CD4-positive, alpha-beta T cell treated with Interferon alpha-2 for 1 hour (primary cell): ENCODE results near the gene GTPBP3.

Experiments used
- DNase-seq, 2 donors: peaks; one replicate each; pipeline ENCODE4 v3.0.0-alpha.2; 2020 to 2022

The GTPBP3 gene

DNA sequence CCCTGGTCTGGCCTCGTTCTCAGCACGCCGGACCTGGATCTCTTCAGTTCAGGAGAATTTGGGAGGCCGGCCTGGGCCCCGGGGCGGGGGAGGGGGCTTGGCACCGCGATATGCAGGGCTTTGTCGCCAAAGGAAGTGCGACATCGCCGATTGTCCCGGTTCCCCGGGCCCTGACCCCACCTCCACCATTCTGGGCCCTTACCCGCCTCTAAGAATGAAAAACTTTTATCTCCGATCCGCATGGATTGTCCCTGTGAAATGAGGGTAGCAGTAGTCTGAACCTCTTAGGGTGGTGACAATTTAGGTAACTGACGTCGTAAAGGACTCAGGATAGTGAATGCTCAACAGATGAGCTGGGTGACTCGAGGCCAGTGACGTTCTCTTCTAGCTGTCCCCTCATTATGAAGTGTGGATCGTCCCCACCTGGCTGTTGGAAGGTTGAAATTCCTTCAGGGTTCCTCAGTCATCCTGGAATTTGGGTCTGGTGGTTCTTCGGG is 27.3 kb upstream of the GTPBP3 start:
- DNase-seq, result no peak

DNA sequence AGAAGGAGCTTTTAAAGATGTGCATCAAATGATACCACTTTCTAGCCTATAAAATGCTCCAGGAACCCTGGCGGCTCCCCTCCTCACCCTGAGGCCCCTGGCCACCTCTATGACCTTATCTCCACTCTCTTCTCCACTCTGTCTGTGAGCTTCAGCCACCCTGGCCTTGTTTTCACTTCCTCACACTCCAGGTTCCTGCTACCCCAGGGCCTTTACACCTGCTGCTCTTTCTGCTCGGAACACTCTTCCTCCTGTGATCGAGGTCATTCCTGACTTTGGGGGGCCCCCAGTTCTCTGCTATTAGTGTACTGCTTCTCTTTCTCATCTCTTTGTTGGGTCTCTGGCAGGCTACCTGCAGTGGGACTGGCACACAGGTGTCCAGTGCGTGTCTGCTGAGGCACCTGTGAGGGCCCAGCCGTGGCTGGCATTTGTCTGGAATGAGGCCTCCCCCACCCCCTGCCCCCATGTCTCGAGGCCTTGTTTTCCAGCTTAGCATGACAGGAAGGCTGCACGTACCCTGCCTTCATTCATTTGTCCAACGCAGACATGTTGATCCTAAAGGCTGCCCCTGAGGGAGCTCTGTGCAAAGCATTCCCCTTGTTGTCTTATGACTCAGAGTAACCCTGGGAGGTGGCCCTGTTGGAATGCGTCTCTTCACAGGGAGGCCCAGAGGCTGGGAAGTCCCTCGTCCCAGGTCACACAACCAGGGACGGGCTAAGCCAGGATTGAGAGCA is 25.7 kb upstream of the GTPBP3 start:
- DNase-seq, result no peak

DNA sequence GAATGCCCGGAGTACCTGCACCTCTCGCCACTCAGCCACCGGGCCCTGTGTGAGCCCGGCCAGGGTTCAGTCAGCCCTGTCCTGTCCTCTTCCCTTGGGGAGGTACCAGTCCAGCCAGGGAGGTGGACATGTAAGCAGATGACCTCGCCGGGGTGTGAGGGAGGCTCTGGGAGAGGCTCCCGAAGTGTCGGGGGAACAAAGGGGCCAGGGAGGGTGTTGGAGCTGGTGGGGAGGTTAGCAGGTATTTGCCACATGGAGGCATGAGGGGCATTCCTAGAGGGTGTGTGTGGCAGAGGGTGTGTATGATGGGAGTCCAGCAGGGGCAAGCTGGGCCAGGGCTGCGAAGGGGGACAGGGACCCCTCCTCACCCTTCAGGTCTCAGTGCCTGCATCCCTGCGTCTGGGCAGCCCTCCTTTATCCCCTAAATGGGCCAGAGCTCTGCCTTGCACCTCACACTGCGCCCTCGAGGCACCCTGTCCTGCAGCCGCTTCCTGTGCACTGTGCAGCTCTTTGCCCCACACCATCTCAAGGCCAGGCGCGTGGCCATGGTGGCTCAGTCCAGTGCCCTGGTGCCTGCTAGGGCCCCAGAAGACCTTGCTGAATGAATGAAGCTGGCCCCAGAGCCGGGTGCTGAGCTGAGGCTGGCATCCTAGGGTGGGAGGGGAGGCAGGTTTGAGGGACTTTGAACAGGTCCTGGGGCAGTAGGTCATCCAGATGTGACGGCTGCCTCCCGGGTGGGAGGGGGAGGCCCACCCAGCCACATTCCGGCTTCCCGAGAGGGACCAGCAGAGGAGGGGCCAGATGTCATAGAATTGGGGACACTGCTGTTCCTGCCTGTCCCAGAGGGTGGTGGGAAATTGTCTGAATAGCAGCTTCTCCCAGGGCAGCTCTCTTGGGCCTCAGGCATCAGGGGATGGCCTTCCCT is 24.9 kb upstream of the GTPBP3 start:
- DNase-seq, result no peak

DNA sequence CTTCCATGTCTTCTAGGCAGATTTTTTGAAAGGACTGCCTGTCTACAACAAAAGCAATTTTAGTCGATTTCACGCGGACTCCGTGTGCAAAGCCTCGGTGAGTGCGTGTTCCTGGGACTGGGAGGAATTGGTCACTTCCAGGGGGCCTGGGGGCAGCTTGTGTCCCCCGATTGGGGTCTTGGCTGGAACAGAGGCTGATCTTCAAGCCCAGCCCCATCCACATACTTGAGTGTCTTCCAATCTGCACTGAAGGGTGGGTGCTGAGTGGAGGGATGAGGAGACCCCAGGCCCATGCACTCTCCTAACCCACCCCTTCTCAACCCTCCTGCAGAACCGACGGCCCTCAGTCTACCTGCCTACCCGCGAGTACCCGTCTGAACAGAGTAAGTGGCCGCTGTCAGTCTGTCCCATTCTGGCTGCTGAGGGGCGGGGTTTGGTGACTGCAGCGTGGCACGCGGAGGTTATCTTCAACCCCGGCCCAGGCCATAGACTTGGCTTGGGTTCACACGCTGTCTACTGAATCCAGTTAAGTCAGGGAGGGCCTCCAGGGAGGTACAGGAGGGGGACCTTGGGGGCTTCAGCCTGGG is 23.3 kb upstream of the GTPBP3 start:
- DNase-seq, result no peak

DNA sequence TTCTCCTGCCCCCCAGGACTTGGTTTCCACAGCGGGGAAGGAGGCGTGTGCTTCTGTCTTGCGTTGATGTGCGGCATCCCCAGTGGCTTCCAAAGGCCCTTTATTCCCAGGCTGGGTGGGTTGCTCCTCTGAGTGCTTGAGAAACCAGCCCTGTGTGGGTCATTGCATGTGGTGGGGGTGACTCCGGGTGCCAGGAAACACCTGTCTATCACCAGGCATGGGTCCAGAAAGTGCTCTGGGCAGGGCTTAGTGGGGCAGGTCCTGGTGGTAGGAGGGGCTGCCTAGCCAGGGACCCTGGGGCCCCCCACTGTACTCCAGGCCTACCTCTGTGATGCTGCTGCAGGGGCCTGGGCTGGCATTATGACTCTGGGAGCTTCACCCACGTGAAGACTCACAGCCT is 18.4 kb upstream of the GTPBP3 start:
- no peak for DNase-seq

DNA sequence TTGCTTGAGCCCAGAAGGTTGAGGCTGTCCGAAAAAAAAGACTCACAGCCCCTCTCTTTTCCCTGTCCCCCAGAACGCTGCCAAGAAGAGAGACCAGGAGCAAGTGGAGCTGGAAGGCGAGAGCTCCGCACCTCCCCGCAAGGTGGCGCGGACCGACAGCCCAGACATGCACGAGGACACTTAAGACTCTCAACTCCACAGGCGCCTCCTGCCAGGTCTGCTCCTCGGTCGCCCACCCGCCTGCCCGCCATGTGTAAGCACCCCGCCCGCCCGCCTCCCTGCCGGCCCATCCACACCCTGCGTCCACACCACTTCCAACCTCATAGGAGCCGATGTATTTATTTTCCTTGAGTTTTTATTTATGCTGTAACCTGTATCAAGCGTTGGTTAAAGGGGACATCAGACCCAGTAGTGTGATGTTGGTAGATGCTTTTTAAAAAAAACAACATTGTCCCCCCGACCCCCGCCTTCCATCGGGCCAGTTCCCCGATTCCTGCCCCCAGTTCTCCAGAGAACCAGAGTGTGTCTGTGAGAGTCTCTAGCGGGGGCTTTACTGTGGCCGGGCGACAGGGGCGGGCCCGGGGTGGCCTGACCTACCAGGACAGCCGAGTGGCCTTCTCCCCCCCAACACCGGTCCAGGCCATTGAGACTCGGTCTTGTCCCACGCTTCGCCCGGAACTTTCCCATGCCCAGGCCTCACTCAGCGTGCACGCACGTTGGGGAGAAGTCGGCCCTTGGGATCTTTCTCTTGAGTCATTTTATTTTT is 17.7 kb upstream of the GTPBP3 start:
- no peak for DNase-seq

DNA sequence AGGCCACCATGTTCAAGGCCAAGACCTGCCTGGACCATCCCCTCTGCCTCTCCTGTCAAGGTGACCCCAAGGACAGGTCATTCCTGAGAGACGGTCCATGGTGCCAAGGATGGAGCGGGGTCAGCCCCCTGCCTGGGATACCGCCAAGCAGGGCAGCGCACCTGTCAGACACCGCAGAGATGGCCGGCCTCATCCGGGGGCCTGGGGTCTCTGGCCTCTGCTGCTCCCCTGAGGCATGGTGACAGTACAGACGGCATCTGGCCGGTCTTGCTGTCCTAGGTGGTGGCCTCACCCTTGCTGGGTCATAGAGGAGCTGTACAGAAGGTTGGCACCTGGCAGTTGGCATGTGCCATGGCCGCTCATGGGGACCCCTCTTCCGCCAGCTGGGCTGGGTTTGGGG is 16.9 kb upstream of the GTPBP3 start:
- DNase-seq, result no peak

DNA sequence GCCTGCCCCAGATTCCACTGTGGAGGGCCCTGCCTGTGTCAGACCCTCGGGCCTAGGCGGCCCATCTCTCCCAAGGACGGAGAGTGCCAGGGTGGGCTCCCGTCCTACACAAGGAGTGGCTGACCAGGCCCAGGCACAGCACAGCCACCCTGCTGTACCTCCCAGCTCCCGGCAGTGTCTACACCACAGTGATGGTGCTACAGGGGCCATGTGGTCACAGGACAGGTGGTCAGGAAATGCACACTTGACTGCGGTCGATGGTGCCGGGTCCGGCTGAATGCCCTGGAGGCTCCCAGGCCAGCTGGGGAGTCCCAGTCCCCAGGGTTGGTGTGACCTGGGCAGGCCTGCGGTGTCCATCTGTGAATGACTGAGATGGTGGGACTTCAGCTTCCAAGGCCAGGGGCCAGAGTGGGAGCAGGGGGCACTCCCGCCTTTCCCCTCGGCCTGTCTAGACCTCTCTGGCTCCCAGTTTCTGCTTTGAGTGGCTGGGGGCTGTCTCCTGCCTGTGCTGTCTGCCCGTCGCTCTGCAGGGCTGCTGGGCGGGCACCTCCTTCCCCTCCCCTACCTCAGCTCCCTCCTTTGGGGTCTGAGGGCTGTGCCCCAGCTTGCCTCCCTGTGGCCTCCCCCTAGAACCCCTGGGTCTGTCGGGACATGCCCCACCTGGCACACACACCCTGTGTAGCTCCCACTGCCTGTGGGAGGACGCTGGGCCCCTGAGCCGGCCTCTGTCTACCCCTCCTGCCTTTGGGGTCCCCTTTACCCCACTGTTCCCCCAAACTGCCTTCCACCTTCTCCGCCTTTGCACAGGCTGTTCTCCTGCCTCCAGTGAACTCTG is 15.5 kb upstream of the GTPBP3 start:
- DNase-seq, result no peak

DNA sequence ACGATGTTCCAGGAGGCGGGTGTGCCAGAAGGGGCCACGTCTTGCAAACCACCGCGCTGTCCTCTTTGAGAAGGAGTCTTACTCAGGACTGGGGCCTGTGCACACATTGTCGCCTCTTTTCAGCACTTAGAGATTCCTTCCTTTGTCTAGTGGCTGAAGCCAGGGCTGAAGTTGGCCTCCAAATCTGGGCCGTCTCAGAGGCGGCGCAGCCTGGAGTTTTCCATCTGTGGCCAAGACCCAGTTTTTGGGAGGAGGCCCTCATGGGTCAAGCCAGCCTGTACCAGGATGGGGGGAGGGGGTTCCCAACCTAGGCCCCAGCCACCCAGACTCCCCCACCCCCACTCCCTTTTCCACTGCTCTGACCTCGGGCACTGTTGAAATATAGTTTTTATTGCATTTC is 14.5 kb upstream of the GTPBP3 start:
- no peak for DNase-seq

DNA sequence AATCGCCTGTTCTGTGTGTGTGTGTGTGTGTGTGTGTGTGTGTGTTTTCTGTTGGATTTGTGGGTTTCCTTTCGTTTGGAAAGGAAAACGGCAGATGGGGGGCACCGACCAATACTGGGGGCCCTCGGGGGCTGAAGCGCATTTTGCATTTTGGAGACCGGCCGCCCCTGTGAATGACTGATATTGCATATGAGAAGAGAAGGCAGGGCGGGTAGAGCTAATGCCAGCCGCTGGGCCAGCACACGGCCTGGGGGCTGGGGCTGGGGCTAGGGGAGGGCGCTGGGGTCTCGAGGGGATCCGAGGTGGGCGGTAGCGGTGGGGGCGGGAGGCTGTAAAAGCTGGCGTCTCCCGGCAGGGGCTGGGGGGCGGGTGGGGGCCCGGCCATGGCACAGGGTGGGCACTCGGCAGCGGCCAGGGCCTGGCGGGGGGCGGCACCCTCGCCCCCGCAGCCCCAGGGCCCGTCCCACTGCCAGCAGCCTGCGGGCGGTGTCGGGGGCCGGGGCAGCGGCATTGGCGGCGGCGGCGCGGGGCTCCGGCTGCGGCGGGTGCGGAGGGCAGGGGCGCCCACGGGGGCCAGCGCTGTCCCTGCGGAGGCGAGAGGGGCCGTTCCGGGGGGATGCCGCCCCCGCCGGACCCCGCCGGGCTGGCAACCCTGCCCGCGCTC is 13.9 kb upstream of the GTPBP3 start:
- DNase-seq, result no peak

DNA sequence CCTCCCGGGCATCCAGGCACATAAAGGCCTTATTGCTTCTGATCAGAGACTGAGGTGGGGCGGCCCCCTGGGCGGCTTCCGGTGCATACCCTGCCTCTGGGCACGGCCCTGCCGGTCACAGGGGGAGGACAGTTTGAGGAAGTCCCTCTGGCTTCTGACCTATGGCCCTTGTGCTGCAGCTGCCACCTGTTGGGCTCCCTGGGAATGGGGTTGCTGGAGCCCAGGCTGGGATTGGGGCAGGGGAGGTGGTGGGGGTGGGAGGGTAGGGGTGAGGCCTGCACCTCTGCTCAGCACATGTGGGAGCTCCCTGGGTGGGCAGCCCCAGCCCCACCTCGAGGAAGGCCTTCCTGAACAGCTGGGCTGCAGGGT is 13.4 kb upstream of the GTPBP3 start:
- no peak for DNase-seq

DNA sequence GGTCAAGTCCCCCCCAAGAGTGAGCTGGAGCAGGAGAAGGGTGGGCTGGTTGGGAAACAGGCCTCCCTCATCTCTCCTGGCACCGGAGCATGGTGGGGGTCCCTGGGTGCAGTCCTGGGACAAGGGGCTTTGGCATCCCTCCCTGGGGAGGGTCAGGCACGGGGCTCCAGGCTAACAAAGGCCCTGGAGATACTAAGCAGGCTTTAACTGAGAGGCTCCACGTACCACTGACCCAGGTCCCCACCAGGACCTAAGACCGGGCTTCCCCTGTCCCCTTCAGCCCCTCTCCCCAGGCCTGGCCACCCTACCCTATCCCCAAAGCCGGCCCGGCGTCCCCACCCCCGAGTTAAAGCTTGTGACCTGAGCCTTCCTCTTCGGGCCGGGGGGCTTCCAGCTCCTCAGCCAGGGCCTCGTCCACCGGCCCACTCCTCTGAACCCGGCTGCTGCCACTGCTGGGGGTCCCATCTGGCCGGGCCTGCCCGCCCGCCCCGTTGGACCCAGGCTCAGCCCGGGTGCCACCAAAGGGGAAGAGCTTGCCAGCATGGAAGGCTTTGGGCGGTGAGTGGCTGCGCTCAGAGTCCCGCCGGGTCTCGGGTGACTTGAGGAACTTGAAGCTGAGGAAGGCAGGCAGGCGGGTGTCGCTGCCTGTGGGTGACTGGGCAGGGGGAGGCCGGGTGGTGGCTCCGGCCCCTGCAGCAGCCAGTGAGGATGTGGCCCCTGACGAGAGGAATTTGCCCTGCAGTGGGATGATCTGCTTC is 12.8 kb upstream of the GTPBP3 start:
- DNase-seq, result no peak

DNA sequence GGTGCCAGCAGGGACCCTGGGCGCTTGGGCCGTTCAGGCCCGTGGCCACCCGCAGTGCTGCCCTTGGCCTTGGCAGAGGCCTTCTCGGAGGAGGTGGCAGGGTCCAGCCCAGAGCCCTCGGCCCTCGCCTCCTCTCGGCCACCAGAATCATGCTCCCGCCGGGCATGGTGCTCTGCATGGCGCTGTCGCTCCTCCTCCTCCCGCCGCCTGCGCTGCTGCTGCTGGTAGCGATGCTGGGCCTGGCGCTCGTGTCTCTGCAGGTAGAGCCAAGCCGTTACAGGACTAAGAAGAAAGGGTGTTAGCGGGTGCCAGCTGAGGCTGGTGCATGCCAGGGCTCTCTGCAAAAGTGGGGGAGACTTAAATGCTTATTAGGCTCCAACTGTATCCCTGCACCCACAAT is 12.2 kb upstream of the GTPBP3 start:
- DNase-seq, result no peak

DNA sequence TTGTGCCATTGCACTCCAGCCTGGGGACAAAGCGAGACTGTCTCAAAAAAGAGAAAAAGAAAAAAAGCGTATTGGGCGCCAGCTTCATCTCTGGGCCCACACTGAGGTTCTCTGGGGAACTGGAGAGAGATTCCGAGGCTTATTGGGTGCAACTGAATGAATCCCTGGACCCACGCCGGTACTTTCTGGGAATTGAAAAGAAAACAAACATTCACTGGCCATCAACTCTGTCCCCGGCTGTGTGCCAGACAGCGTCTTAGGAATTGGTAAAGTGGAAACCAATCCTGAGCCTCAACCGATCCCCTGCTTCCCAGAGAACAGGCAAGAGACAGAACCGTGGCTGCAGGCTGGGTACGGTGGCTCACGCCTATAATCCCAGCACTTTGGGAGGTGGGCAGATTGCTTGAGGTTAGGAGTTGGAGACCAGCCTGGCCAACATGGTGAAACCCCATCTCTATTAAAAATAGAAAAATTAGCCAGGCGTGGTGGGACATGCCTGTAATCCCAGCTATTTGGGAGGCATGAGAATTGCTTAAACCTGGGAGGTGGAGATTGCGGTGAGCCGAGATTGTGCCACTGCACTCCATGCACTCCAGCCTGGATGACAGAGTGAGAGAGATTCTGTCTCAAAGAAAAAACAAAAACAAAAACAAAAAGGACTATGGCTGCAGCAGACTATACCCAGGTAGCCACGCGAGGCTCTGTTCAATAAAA is 11.3 kb upstream of the GTPBP3 start:
- DNase-seq, result no peak

DNA sequence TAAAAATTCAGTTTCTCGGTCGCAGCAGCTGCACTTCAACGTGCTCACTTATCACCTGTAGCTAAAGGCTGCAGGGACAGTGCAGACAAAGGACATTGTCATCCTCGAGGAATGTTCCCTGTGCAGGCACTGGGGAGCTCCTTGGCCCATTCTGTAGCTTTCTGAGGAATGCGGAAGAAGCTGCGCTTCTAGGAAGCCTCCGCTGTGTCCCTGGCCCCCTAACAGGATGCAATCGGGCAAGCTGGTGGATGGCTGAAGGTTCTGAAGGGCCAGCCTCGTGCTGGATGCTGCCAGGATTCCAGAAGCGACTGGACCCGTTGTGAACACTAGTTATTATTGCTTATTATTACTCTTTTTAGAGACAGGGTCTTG is 10.8 kb upstream of the GTPBP3 start:
- no peak for DNase-seq

DNA sequence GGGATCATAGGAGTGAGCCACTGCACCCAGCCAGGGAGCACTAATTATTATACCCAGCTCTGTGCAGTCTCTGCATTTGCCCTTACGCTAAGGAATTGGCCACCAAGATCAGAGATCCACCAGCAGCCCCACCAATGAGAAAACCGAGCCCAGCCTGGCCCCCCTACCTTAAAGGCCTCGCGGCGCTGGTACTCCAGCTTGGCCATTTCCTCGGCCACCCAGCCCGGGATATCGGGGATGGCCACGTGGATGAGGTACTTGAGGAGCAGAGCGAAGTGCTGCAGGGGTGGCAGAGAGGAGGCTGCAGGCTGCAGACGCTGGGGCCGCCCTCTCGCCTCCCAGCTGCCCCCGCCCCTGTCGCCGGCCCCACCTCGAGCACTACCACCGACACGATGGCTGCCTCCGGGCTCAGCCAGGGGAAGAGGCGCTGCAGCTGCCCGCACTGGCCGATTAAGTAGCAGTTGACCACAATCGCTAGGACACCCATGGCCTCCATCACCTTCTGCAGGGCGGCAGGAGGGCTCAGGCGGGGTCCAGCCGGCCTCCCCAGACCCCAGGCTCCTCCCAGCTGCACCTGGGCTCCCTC is 10.2 kb upstream of the GTPBP3 start:
- no peak for DNase-seq

DNA sequence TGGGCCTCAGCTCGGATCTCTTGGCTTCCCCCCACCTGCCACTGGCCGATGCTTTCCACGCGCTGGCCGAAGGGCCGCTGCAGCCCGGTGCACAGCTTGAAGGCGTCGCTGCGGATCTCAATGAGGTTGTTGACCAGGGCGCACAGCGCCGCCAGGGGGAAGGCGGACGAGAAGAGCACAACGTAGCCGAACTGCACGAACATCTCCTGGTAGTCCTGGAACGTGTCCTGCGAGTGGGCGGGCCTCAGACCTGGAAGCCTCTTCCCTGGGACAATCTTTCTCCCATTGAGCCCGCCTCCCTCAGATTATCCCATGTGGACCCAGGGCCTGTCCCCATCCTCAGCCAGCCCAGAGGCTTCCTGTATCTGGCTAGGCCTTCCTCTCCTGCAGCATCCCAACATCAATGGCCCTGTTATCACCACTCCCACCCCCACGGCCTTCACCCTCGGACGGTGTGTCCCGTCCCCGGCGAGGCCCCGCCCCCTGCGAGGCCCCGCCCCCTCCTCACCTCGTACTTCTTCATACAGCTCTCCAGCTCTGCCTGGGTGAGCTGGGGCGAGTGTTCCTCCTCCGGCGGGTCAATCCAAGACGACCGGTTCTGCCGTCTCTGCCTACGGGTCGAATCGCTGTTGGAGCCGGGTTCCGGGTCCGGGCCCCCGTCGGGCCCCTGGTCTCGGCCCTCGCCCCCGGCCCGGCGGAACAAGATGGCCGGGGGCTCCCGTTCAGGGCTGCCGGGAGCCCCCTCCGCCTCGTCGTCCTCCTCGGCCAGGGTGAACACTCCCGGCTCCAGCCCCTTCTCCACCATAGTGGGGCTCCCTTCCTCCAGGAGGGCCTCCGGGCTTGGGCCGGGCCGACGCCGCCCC is 9.5 kb upstream of the GTPBP3 start:
- peak; percentile 63 to 72 for DNase-seq

DNA sequence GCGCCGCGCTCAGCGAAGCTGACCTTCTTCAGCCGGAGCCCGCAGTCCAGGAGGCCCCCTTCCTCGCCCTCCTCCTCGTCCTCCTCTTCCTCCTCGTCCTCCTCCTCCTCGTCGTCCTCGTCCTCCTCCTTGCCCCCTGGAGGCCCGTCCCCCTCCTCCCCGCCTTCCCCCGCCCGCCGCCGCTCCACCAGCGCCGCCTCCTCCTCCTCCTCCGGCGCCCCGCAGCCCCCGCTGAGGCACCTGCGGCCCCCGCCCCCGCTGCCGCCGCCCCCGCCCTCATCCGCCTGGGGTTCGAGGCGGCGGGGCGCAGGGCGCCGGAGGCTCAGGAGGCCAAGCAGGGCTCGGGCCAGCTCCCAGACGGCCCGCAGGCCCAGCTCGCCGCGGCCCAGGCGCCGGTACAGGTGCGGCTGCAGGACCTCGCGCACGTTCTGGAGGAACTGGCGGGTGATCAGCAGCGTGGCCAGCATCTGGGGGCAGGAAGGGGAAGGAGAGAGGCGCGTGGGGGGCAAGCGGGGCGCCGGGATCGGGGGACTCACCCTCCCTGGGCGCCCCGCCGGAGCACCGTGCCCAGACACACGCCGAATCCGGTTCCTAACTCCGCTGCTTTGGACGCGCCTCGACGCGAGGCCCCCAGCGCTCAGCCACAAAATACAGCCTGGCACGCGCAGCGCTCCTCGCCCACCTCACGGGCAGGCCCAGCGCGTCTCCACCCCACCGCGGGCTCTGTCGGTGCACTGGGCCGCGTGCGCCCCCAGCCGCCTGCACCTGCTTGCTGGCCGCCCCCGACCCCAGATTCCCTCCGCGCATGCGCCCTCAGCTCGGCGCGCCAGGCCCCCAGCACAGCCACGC is 8.6 kb upstream of the GTPBP3 start:
- DNase-seq, result peak in 1 of 2 donors; percentile 57
